Measurements from ENCODE around the gene ANKS1B. TPM values are rescaled to one million over a fixed set of nuclear protein-coding genes. Genes with fewer than 3 reads are reported as not detected.

ANKS1B gene
- total and polyA plus RNA-seq, 3 experiments from 2014 or later = 0.39 to 0.60 TPM; not detected in 1

- Mint-ChIP-seq H3K27me3 (no peaks in the 10 kb centered on the region), H3K9me3 (peaks cover 0 to 27% (median 8%) of the 10 kb centered on the region in 5 donors), H3K36me3 (no peaks in the 10 kb centered on the region), H3K27ac (no peak overlapping the region), H3K4me3 (no peak overlapping the region), H3K4me1 (no peaks in the 10 kb centered on the region)
- ChIA-PET POLR2A (no interaction called here), CTCF (no interaction called here)
- Histone ChIP-seq H3K27me3 (ENCODE audit: insufficient read depth, low read length, poor library complexity, severe bottlenecking) (no peaks in the 10 kb centered on the region), H3K4me1 (ENCODE audit: insufficient read depth, low read length) (no peaks in the 10 kb centered on the region), H3K4me3 (ENCODE audit: low read length) (no peak overlapping the region), H3K36me3 (ENCODE audit: insufficient read depth, low read length) (no peaks in the 10 kb centered on the region), H3K9me3 (ENCODE audit: low read length) (no peaks in the 10 kb centered on the region), H3K27ac (ENCODE audit: low read depth, low read length) (no peak overlapping the region)
- no peak for DNase-seq
These were observed 529.2 kb downstream of the ANKS1B start for GRCh38 chr12:99455350-99456035.

DNA sequence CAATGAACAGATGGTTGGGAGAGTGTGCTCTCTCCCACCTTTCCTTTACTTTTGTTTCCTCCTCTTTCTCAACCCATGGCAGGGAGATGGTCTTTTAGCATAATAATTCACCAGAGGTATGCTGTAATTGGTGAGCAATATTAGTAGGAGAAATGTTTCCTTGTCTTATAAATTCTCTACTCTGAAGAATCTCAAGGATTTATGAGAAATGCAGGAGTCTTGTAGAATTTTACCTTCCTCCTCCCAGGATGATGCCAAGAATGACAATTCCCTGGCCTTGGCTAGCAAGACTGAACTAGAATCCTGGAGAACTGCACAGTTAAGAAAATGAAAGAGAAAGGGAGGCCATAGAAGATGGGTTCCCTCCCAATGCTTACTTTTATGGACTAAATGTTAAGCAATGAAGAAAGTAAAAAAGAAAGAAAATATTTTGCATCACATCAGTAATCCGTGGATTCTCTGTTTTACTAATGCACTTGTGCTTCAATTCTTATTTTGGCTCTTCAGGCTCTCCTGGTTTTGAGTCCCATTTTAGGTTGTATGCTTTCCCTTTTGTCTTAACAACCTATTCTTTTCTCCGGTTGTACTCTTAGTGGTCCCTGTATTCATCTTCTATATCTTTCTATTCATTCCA lies 530.1 kb downstream of the ANKS1B start:
- H3K27ac Mint-ChIP-seq = no peak overlapping the region
- Histone ChIP-seq H3K9me3 (ENCODE audit: low read length) (no peaks in the 10 kb centered on the region), H3K4me1 (ENCODE audit: insufficient read depth, low read length) (no peaks in the 10 kb centered on the region), H3K36me3 (ENCODE audit: insufficient read depth, low read length) (no peaks in the 10 kb centered on the region), H3K27ac (ENCODE audit: low read depth, low read length) (no peak overlapping the region), H3K27me3 (ENCODE audit: insufficient read depth, low read length, poor library complexity, severe bottlenecking) (no peaks in the 10 kb centered on the region), H3K4me3 (ENCODE audit: low read length) (no peak overlapping the region)
- no peak overlapping the region for H3K4me3 Mint-ChIP-seq
- H3K4me1 Mint-ChIP-seq = no peaks in the 10 kb centered on the region
- POLR2A ChIA-PET = no interaction called here
- no peaks in the 10 kb centered on the region for H3K27me3 Mint-ChIP-seq
- peaks cover 0 to 31% (median 10%) of the 10 kb centered on the region in 5 donors for H3K9me3 Mint-ChIP-seq
- CTCF ChIA-PET = no interaction called here
- no peak for DNase-seq
- H3K36me3 Mint-ChIP-seq = no peaks in the 10 kb centered on the region

DNA sequence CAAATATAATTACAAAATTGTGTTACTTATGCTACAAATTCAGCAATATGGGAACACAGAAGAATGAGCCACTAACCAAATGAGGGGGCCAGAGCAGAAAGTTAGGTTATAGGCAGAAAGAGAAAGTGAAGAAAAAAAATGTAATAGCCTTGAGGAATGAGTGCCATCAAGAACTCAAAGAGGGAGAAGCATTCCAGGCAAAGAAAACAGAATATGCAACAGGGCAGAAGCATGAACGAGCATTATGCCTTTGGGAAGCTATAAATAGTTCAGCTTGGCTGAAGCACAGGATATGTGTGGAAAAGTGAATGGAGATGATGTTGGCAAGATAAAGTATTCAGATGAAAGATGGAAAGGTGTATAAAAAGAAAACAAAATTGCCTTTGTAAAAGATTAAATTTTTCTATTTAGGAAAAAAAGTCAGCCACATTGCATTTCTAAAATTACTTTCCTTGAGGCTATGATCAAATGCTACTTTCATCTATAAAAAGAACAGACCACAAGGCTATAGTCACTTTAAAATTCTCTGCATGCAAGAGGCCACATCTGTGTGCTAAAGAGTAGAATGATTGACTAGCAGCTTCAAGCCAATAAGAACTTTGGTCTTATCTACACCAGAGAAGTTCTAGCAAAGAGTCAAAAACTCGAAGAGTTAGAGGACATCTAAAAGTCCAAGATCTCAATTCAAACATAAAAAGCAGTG lies 530.7 kb downstream of the ANKS1B start:
- H3K27me3 ChIP-seq (ENCODE audit: insufficient read depth, low read length, poor library complexity, severe bottlenecking) = no peaks in the 10 kb centered on the region
- no peak overlapping the region for H3K27ac ChIP-seq (ENCODE audit: low read depth, low read length)
- ChIA-PET POLR2A (no interaction called here), CTCF (no interaction called here)
- no peaks in the 10 kb centered on the region for H3K36me3 ChIP-seq (ENCODE audit: insufficient read depth, low read length)
- H3K9me3 ChIP-seq (ENCODE audit: low read length) = no peaks in the 10 kb centered on the region
- Mint-ChIP-seq H3K9me3 (peaks cover 0 to 32% (median 10%) of the 10 kb centered on the region in 5 donors), H3K36me3 (no peaks in the 10 kb centered on the region), H3K27ac (no peak overlapping the region), H3K4me3 (no peak overlapping the region), H3K4me1 (no peaks in the 10 kb centered on the region), H3K27me3 (no peaks in the 10 kb centered on the region)
- no peak for DNase-seq
- H3K4me3 ChIP-seq (ENCODE audit: low read length) = no peak overlapping the region
- H3K4me1 ChIP-seq (ENCODE audit: insufficient read depth, low read length) = no peaks in the 10 kb centered on the region

GRCh38 chr12:99450036-99450630 lies 534.6 kb downstream of the ANKS1B start:
- H3K4me1 ChIP-seq (ENCODE audit: insufficient read depth, low read length) = no peaks in the 10 kb centered on the region

DNA sequence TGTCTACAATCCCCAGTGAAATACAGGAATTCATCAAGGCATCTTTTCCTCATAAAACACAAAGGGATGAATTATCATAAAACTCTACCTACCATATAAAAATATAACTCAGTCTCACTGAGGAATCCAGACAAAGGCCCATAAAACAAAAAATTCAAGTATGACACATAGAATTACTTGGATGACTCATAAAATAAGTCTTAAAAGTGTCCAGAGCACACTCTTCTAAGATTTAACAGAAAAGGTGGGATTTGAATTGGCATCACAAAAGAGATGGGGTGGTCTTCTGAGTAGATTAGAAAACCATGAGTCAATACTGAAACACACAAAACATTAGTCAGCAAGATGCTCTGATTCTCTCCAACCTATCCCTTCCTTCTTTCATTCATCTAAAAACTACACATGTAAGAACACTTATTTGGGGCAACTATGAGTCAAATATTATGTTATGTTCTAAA lies 539.8 kb downstream of the ANKS1B start:
- POLR2A ChIA-PET = no interaction called here
- H3K27me3 Mint-ChIP-seq = no peaks in the 10 kb centered on the region
- no peaks in the 10 kb centered on the region for H3K9me3 ChIP-seq (ENCODE audit: low read length)
- CTCF ChIA-PET = no interaction called here
- no peak overlapping the region for H3K27ac Mint-ChIP-seq
- H3K4me3 ChIP-seq (ENCODE audit: low read length) = no peak overlapping the region
- H3K36me3 ChIP-seq (ENCODE audit: insufficient read depth, low read length) = no peaks in the 10 kb centered on the region
- H3K4me1 Mint-ChIP-seq = no peaks in the 10 kb centered on the region
- DNase-seq = no peak
- no peaks in the 10 kb centered on the region for H3K36me3 Mint-ChIP-seq
- H3K4me3 Mint-ChIP-seq = no peak overlapping the region
- no peak overlapping the region for H3K27ac ChIP-seq (ENCODE audit: low read depth, low read length)
- no peaks in the 10 kb centered on the region for H3K4me1 ChIP-seq (ENCODE audit: insufficient read depth, low read length)
- peaks cover 0 to 16% (median 7%) of the 10 kb centered on the region in 5 donors for H3K9me3 Mint-ChIP-seq
- H3K27me3 ChIP-seq (ENCODE audit: insufficient read depth, low read length, poor library complexity, severe bottlenecking) = no peaks in the 10 kb centered on the region

More at GRCh38 chr12:99450036-99450630, 534.6 kb downstream of the ANKS1B start:
- no peaks in the 10 kb centered on the region for H3K36me3 Mint-ChIP-seq
- H3K27me3 Mint-ChIP-seq = no peaks in the 10 kb centered on the region
- POLR2A ChIA-PET = no interaction called here
- Histone ChIP-seq H3K4me3 (ENCODE audit: low read length) (no peak overlapping the region), H3K36me3 (ENCODE audit: insufficient read depth, low read length) (no peaks in the 10 kb centered on the region), H3K9me3 (ENCODE audit: low read length) (no peaks in the 10 kb centered on the region), H3K27ac (ENCODE audit: low read depth, low read length) (no peak overlapping the region), H3K27me3 (ENCODE audit: insufficient read depth, low read length, poor library complexity, severe bottlenecking) (no peaks in the 10 kb centered on the region)
- H3K9me3 Mint-ChIP-seq = peaks cover 2 to 24% (median 4%) of the 10 kb centered on the region in 5 donors
- no peak overlapping the region for H3K27ac Mint-ChIP-seq
- DNase-seq = no peak
- CTCF ChIA-PET = no interaction called here
- H3K4me1 Mint-ChIP-seq = no peaks in the 10 kb centered on the region
- H3K4me3 Mint-ChIP-seq = no peak overlapping the region

DNA sequence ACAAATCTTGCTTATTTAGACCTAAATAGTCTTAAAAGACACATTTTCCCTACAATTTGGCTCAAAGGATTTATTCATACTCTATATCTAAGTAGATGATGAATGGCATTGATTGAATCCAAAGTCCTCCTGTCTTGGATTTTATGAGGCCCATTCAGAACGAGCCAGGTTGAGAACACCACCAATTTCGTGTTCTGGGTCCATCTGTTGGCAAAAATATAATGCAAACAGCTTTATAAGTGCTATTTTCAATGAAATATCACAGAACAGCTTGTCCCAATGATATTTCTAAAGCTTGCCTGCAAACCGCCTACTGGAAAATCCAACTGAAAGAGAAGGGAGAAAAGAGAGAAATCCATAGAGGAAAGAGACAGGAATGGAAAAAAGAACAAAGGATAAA lies 542.0 kb downstream of the ANKS1B start:
- peaks cover 0 to 7% (median 4%) of the 10 kb centered on the region in 5 donors for H3K9me3 Mint-ChIP-seq
- Histone ChIP-seq H3K27ac (ENCODE audit: low read depth, low read length) (no peak overlapping the region), H3K36me3 (ENCODE audit: insufficient read depth, low read length) (no peaks in the 10 kb centered on the region), H3K4me3 (ENCODE audit: low read length) (no peak overlapping the region), H3K9me3 (ENCODE audit: low read length) (no peaks in the 10 kb centered on the region), H3K27me3 (ENCODE audit: insufficient read depth, low read length, poor library complexity, severe bottlenecking) (no peaks in the 10 kb centered on the region), H3K4me1 (ENCODE audit: insufficient read depth, low read length) (no peaks in the 10 kb centered on the region)
- H3K36me3 Mint-ChIP-seq = no peaks in the 10 kb centered on the region
- ChIA-PET CTCF (no interaction called here), POLR2A (no interaction called here)
- no peaks in the 10 kb centered on the region for H3K4me1 Mint-ChIP-seq
- H3K4me3 Mint-ChIP-seq = no peak overlapping the region
- no peak overlapping the region for H3K27ac Mint-ChIP-seq
- H3K27me3 Mint-ChIP-seq = no peaks in the 10 kb centered on the region
- DNase-seq = no peak

DNA sequence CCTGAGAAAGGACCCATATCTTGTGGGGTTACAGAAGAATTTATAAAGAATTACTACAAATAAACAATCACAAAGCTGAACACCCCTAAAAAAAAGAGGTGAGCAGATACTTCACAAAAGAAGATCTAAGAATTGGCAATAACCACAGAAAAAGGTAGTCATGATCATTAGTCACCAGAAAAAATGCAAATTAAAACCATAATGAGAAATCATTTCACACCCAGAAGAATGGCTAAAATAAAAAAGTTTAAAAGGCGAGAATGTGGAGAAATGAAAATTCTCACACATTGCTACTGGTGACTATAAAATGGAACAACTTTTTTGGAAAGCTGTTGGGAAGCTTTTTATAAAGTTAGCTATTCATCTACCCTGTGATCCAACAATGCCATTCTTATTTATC lies 545.3 kb downstream of the ANKS1B start:
- H3K36me3 Mint-ChIP-seq = no peaks in the 10 kb centered on the region
- ChIA-PET CTCF (no interaction called here), POLR2A (no interaction called here)
- H3K27ac Mint-ChIP-seq = no peak overlapping the region
- H3K9me3 ChIP-seq (ENCODE audit: low read length) = no peaks in the 10 kb centered on the region
- no peaks in the 10 kb centered on the region for H3K4me1 ChIP-seq (ENCODE audit: insufficient read depth, low read length)
- peaks cover 0 to 4% (median 3%) of the 10 kb centered on the region in 5 donors for H3K9me3 Mint-ChIP-seq
- no peak overlapping the region for H3K4me3 Mint-ChIP-seq
- DNase-seq = no peak
- no peak overlapping the region for H3K27ac ChIP-seq (ENCODE audit: low read depth, low read length)
- H3K36me3 ChIP-seq (ENCODE audit: insufficient read depth, low read length) = no peaks in the 10 kb centered on the region
- H3K27me3 ChIP-seq (ENCODE audit: insufficient read depth, low read length, poor library complexity, severe bottlenecking) = no peaks in the 10 kb centered on the region
- no peak overlapping the region for H3K4me3 ChIP-seq (ENCODE audit: low read length)
- no peaks in the 10 kb centered on the region for H3K4me1 Mint-ChIP-seq
- H3K27me3 Mint-ChIP-seq = no peaks in the 10 kb centered on the region

GRCh38 chr12:99436584-99436983 lies 548.2 kb downstream of the ANKS1B start:
- CTCF ChIA-PET = no interaction called here
- Histone ChIP-seq H3K27me3 (ENCODE audit: insufficient read depth, low read length, poor library complexity, severe bottlenecking) (no peaks in the 10 kb centered on the region), H3K4me3 (ENCODE audit: low read length) (no peak overlapping the region), H3K9me3 (ENCODE audit: low read length) (no peaks in the 10 kb centered on the region), H3K36me3 (ENCODE audit: insufficient read depth, low read length) (no peaks in the 10 kb centered on the region), H3K4me1 (ENCODE audit: insufficient read depth, low read length) (no peaks in the 10 kb centered on the region), H3K27ac (ENCODE audit: low read depth, low read length) (no peak overlapping the region)
- Mint-ChIP-seq H3K4me1 (no peaks in the 10 kb centered on the region), H3K9me3 (peaks cover 0 to 4% (median 0%) of the 10 kb centered on the region in 5 donors), H3K4me3 (no peak overlapping the region), H3K27me3 (no peaks in the 10 kb centered on the region), H3K27ac (no peak overlapping the region), H3K36me3 (no peaks in the 10 kb centered on the region)
- no peak for DNase-seq
- POLR2A ChIA-PET = no interaction called here
